ENCODE measurements around the gene CTPS1. TPM values are rescaled to one million over a fixed set of nuclear protein-coding genes. Genes with fewer than 3 reads are reported as not detected.

Gene CTPS1
- polyA plus RNA-seq, 1 donor (not counting 4 experiments of a cell fraction or from before 2014, with no cell fraction given), result 43.3 TPM

DNA sequence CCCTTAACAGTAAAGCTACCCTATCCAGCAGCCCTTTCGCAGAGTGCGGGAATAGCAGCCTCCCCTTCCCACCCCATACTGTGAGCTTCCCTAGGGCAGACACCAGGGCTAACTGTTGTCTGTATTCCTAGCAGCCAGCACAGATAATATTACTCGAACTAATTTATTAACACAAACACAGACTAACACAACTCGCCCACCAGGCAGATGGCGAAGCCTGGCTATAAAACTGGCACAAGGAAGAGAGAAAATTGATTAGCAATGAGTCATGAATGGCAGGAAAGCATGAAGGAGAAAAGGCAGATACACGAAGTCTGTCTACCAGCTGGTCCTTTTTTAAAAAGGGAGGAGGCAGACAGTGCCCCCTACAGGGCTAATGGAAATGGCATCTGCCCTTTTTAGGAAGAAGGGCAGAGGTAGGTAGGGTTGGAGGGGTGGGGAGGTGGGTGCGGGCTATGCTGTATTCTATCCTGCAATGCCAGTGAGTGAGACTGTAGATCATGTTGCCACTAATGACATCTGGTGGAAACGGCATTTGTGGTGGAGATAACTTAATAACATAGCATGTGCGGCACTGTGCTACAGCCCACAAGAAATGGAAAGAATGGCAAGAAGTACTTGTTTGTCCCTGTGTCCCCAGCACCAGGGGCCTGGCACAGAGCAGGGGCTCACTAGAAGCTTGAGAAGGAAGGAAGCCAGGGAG is 30.6 kb upstream of the CTPS1 start:
- dilution Hi-C loops (cut with MboI; ENCODE audit: extremely low pct_ligation_motif_present, low sequenced_read_pairs), result no loop called here
- H3K36me3 ChIP-seq (ENCODE audit: control insufficient read depth in 2 of 2, extremely low read depth in 1 of 2, insufficient read depth in 2 of 2, low read length in 2 of 2), result no peaks in the 10 kb centered on the region
- H3K27ac ChIP-seq (ENCODE audit: control insufficient read depth, insufficient read depth, low read length), result peak overlapping the region; percentile 40
- H3K4me3 ChIP-seq (ENCODE audit: control insufficient read depth in 2 of 3, extremely low read depth in 1 of 3, insufficient read depth in 2 of 3, low read depth in 1 of 3, low read length in 3 of 3), result no peak overlapping the region
- no peaks in the 10 kb centered on the region for H3K9me3 ChIP-seq (ENCODE audit: control insufficient read depth, low read depth, low read length)
- H3K4me2 ChIP-seq (ENCODE audit: control insufficient read depth, extremely low read depth, insufficient read depth, low read depth, low read length), result peak overlapping the region; percentile 30
- TF ChIP-seq EZH2 (IDR thresholded peaks at IDR 0.05; ENCODE audit: low read length), result no peak
- TF ChIP-seq, protein P1, sequence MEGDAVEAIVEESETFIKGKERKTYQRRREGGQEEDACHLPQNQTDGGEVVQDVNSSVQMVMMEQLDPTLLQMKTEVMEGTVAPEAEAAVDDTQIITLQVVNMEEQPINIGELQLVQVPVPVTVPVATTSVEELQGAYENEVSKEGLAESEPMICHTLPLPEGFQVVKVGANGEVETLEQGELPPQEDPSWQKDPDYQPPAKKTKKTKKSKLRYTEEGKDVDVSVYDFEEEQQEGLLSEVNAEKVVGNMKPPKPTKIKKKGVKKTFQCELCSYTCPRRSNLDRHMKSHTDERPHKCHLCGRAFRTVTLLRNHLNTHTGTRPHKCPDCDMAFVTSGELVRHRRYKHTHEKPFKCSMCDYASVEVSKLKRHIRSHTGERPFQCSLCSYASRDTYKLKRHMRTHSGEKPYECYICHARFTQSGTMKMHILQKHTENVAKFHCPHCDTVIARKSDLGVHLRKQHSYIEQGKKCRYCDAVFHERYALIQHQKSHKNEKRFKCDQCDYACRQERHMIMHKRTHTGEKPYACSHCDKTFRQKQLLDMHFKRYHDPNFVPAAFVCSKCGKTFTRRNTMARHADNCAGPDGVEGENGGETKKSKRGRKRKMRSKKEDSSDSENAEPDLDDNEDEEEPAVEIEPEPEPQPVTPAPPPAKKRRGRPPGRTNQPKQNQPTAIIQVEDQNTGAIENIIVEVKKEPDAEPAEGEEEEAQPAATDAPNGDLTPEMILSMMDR (optimal IDR thresholded peaks at IDR 0.05 in 1 of 3, IDR thresholded peaks at IDR 0.05 in 1 of 3, conservative IDR thresholded peaks at IDR 0.05 in 1 of 3; ENCODE audit: extremely low read depth in 1 of 3, insufficient read depth in 2 of 3, low read length in 3 of 3), result peak; percentile 58 to 89 (median 84)
- DNase-seq (ENCODE audit: low read depth, low spot score) (peak; percentile 63), FAIRE-seq (peak; percentile 85)
- peak overlapping the region; percentile 4 for H3K9ac ChIP-seq (ENCODE audit: control insufficient read depth, extremely low read depth, insufficient read depth, low read length)
- H2AFZ ChIP-seq (ENCODE audit: control insufficient read depth, low read length), result peak overlapping the region; percentile 63
- H3K27me3 ChIP-seq (ENCODE audit: control insufficient read depth, extremely low read depth, insufficient read depth, low read length), result no peaks in the 10 kb centered on the region
- no peaks in the 10 kb centered on the region for H4K20me1 ChIP-seq (ENCODE audit: control insufficient read depth, extremely low read depth, insufficient read depth, low read length)
- no peaks in the 10 kb centered on the region for H3K9me1 ChIP-seq (ENCODE audit: control insufficient read depth, extremely low read depth, insufficient read depth, low read length)
- no peaks in the 10 kb centered on the region for H3K79me2 ChIP-seq (ENCODE audit: control insufficient read depth, insufficient read depth, low read length)
- peaks cover 31% of the 10 kb centered on the region for H3K4me1 ChIP-seq (ENCODE audit: control insufficient read depth, extremely low read depth, insufficient read depth, low read length)

DNA sequence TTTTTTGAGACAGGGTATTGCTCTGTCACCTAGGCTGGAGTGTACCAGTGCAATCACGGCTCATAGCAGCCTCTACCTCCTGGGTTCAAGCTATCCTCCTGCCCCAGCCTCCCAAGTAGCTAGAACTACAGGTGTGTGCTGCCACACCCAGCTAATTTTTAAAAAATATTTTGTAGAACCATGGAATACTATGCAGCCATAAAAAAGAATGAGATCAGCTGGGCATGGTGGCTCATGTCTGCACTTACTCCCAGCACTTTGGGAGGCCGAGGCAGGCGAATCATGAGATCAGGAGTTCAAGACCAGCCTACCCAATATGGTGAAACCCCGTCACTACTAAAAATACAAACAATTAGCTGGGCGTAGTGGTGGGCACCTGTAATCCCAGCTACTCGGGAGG is 29.9 kb upstream of the CTPS1 start:
- H3K36me3 ChIP-seq (ENCODE audit: control insufficient read depth in 2 of 2, extremely low read depth in 1 of 2, insufficient read depth in 2 of 2, low read length in 2 of 2), result no peaks in the 10 kb centered on the region
- H3K79me2 ChIP-seq (ENCODE audit: control insufficient read depth, insufficient read depth, low read length), result no peaks in the 10 kb centered on the region
- dilution Hi-C loops (cut with MboI; ENCODE audit: extremely low pct_ligation_motif_present, low sequenced_read_pairs), result no loop called here
- no peak overlapping the region for H3K9ac ChIP-seq (ENCODE audit: control insufficient read depth, extremely low read depth, insufficient read depth, low read length)
- TF ChIP-seq EZH2 (IDR thresholded peaks at IDR 0.05; ENCODE audit: low read length), result no peak
- TF ChIP-seq, protein P1 (optimal IDR thresholded peaks at IDR 0.05 in 1 of 3, IDR thresholded peaks at IDR 0.05 in 1 of 3, conservative IDR thresholded peaks at IDR 0.05 in 1 of 3; ENCODE audit: extremely low read depth in 1 of 3, insufficient read depth in 2 of 3, low read length in 3 of 3), result no peak
- peaks cover 26% of the 10 kb centered on the region for H3K4me1 ChIP-seq (ENCODE audit: control insufficient read depth, extremely low read depth, insufficient read depth, low read length)
- H3K27ac ChIP-seq (ENCODE audit: control insufficient read depth, insufficient read depth, low read length), result no peak overlapping the region
- FAIRE-seq (no peak), DNase-seq (ENCODE audit: low read depth, low spot score) (no peak)
- no peak overlapping the region for H2AFZ ChIP-seq (ENCODE audit: control insufficient read depth, low read length)
- H3K9me1 ChIP-seq (ENCODE audit: control insufficient read depth, extremely low read depth, insufficient read depth, low read length), result no peaks in the 10 kb centered on the region
- H3K4me2 ChIP-seq (ENCODE audit: control insufficient read depth, extremely low read depth, insufficient read depth, low read depth, low read length), result no peak overlapping the region
- H3K27me3 ChIP-seq (ENCODE audit: control insufficient read depth, extremely low read depth, insufficient read depth, low read length), result no peaks in the 10 kb centered on the region
- no peaks in the 10 kb centered on the region for H3K9me3 ChIP-seq (ENCODE audit: control insufficient read depth, low read depth, low read length)
- no peak overlapping the region for H3K4me3 ChIP-seq (ENCODE audit: control insufficient read depth in 2 of 3, extremely low read depth in 1 of 3, insufficient read depth in 2 of 3, low read depth in 1 of 3, low read length in 3 of 3)
- H4K20me1 ChIP-seq (ENCODE audit: control insufficient read depth, extremely low read depth, insufficient read depth, low read length), result no peaks in the 10 kb centered on the region

All from keratinocyte (primary cell).